Chondrocyte (in vitro differentiated cells): ENCODE measurements around the gene ATG5. TPM values are rescaled to one million over a fixed set of nuclear protein-coding genes. Genes with fewer than 3 reads are reported as not detected.
A peak's percentile ranks its signal among the peaks of the same experiment; 100 is the strongest.

Experiments
- DNase-seq: peaks from one replicate; pipeline ENCODE4 v3.0.0; 2021; ENCODE audit warnings: mixed read lengths, low spot score
- H3K27ac Mint-ChIP-seq: one replicate; pipeline ENCODE4 v1.8.0; 2021; ENCODE audit warnings: mild to moderate bottlenecking, moderate library complexity, mixed read lengths; ENCODE audit not compliant: unreplicated experiment
- H3K27me3 Mint-ChIP-seq: 2 replicates; pipeline ENCODE4 v1.8.0; 2021; ENCODE audit warnings: low read depth, mixed read lengths
- H3K36me3 Mint-ChIP-seq: 2 replicates; pipeline ENCODE4 v1.8.0; 2021; ENCODE audit warnings: low read depth, mixed read lengths
- H3K4me1 Mint-ChIP-seq: 2 replicates; pipeline ENCODE4 v1.8.0; 2021; ENCODE audit warnings: low read depth, mild to moderate bottlenecking, mixed read lengths
- H3K4me3 Mint-ChIP-seq: one replicate; pipeline ENCODE4 v1.8.0; 2021; ENCODE audit warnings: mild to moderate bottlenecking, moderate library complexity, mixed read lengths; ENCODE audit not compliant: unreplicated experiment
- H3K9me3 Mint-ChIP-seq: 2 replicates; pipeline ENCODE4 v1.8.0; 2021; ENCODE audit warnings: low read depth, mixed read lengths
- total RNA-seq: library from RNA; stranded (reverse); gene quantifications from 3 replicates; pipeline ENCODE4 v1.2.1, GENCODE V29; 2021
- TF ChIP-seq, protein P1 (sequence below): fragments of 200-600 bp; sonication (generic); IDR thresholded peaks from 2 replicates; pipeline ENCODE4 v1.5.0; 2021; ENCODE audit warnings: antibody characterized with exemption, mild to moderate bottlenecking, moderate library complexity

Gene ATG5
- total RNA-seq, 1 donor from 2014 or later = 23.7 TPM

DNA sequence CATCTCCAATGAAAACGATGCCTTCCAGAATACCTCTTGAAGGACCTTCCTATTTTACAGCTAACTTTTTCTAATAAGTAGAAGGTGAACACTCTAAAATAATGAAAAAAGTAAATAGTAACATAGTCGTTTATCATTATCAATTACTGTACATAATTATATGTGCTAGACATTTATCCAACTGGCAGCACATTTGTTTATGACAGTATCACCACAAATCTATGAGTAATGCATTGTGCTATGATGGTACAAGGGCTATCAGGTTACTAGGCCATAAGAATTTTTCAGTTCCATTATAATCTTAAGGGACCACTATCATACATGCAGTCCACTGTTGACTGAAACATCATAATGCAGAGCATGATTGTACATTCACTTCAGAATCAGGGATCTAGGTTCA, 68.4 kb downstream of the ATG5 start:
- Mint-ChIP-seq H3K27ac (no peak overlapping the region), H3K27me3 (no peaks in the 10 kb centered on the region), H3K4me1 (peaks cover 43% of the 10 kb centered on the region), H3K4me3 (no peak overlapping the region), H3K9me3 (no peaks in the 10 kb centered on the region), H3K36me3 (no peaks in the 10 kb centered on the region)
- no peak for DNase-seq
- TF ChIP-seq, protein P1, sequence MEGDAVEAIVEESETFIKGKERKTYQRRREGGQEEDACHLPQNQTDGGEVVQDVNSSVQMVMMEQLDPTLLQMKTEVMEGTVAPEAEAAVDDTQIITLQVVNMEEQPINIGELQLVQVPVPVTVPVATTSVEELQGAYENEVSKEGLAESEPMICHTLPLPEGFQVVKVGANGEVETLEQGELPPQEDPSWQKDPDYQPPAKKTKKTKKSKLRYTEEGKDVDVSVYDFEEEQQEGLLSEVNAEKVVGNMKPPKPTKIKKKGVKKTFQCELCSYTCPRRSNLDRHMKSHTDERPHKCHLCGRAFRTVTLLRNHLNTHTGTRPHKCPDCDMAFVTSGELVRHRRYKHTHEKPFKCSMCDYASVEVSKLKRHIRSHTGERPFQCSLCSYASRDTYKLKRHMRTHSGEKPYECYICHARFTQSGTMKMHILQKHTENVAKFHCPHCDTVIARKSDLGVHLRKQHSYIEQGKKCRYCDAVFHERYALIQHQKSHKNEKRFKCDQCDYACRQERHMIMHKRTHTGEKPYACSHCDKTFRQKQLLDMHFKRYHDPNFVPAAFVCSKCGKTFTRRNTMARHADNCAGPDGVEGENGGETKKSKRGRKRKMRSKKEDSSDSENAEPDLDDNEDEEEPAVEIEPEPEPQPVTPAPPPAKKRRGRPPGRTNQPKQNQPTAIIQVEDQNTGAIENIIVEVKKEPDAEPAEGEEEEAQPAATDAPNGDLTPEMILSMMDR = no peak

DNA sequence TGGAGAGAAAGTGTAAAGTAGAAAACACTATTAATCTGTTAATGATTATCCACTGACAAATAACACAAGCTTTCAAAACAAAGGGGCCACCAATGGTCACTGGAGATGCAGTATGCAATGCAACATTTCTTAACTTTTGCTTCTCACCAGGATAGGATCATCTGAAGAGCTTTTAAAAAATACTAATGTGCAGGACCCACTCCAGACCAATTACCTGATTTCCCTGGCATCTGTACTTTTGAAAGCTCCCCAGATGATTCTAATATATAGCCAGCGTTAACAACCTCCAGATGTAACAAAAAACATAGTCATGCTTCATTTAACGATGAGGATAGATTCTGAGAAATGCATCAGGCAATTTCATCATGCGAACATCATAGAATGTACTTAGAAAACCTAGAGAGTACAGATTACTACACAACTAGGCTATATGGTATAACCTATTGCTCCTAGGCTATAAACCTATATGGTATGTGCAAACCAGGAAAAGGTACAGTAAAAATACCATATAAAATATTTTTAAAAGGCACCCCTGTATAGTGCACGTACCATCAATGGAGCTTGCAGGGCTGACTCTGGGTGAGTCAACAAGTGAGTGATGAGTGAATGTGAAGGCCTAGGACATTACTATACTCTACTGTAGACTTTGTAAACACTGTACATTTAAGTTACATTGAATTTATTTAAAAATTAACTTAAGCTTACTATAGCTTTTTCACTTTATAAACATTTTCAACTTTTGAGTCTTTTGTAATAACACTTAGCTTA, 69.2 kb downstream of the ATG5 start:
- DNase-seq = no peak
- Mint-ChIP-seq H3K9me3 (no peaks in the 10 kb centered on the region), H3K27me3 (no peaks in the 10 kb centered on the region), H3K4me1 (peaks cover 46% of the 10 kb centered on the region), H3K36me3 (no peaks in the 10 kb centered on the region), H3K4me3 (no peak overlapping the region), H3K27ac (no peak overlapping the region)
- TF ChIP-seq, protein P1 = no peak

- Mint-ChIP-seq H3K36me3 (no peaks in the 10 kb centered on the region), H3K27me3 (no peaks in the 10 kb centered on the region), H3K4me1 (peaks cover 42% of the 10 kb centered on the region), H3K9me3 (no peaks in the 10 kb centered on the region), H3K4me3 (no peak overlapping the region), H3K27ac (no peak overlapping the region)
- TF ChIP-seq, protein P1 = no peak
- DNase-seq = no peak
Observed at GRCh38 chr6:106255306-106255705, 70.3 kb downstream of the ATG5 start.

DNA sequence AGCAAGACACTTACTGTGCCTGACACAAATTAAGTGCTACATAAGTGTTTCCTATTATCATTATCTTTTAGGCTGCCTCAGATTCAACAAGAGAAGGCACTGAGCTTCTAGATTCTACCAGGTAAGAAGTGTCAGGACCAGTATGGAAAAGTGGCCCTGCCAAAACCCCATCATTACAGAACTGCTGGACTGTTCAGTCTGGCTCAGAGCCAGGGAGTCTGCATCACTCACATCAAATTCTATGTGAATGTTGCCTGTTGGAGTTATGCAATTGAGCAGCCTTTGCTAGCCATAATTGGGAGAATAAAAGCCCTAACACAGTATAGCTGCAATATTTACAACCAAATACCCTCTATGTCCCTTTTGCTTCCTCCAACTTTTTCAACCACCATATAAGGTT, 70.9 kb downstream of the ATG5 start:
- no peaks in the 10 kb centered on the region for H3K36me3 Mint-ChIP-seq
- H3K4me1 Mint-ChIP-seq = peaks cover 42% of the 10 kb centered on the region
- no peak for DNase-seq
- TF ChIP-seq, protein P1 = no peak
- no peak overlapping the region for H3K27ac Mint-ChIP-seq
- H3K4me3 Mint-ChIP-seq = no peak overlapping the region
- H3K27me3 Mint-ChIP-seq = no peaks in the 10 kb centered on the region
- no peaks in the 10 kb centered on the region for H3K9me3 Mint-ChIP-seq

GRCh38 chr6:106253731-106254130, 71.8 kb downstream of the ATG5 start:
- no peaks in the 10 kb centered on the region for H3K27me3 Mint-ChIP-seq
- TF ChIP-seq, protein P1 = no peak
- peak overlapping the region; percentile 11 for H3K4me3 Mint-ChIP-seq
- DNase-seq = no peak
- H3K4me1 Mint-ChIP-seq = peaks cover 42% of the 10 kb centered on the region
- H3K36me3 Mint-ChIP-seq = no peaks in the 10 kb centered on the region
- H3K27ac Mint-ChIP-seq = peak overlapping the region; percentile 80
- H3K9me3 Mint-ChIP-seq = no peaks in the 10 kb centered on the region
